Keratinocyte (primary cell): ENCODE data around the gene LRRC4C. TPM values are rescaled to one million over a fixed set of nuclear protein-coding genes. Genes with fewer than 3 reads are reported as not detected.

Experiments
- DNase-seq: peaks from one replicate; pipeline ENCODE4 v3.0.0-alpha.2; 2011; ENCODE audit warnings: low read depth, missing footprints, low spot score
- FAIRE-seq: peaks from 2 replicates; lab custom pipeline; 2011; peaks lifted over from hg19 to GRCh38; lab: Jason Lieb, UNC
- H2AFZ ChIP-seq: 2 replicates; pipeline ENCODE4 v1.6.0; 2012; ENCODE audit warnings: low read length, control low read depth, inconsistent platforms; ENCODE audit not compliant: control insufficient read depth
- H3K27ac ChIP-seq: 2 replicates; pipeline ENCODE4 v1.5.1; 2011; ENCODE audit warnings: low read length; ENCODE audit not compliant: control insufficient read depth, insufficient read depth
- H3K27me3 ChIP-seq: 3 replicates; pipeline ENCODE4 v1.6.0; 2011; ENCODE audit warnings: low read length; ENCODE audit not compliant: control insufficient read depth, insufficient read depth; ENCODE audit errors: extremely low read depth
- H3K36me3 ChIP-seq, 2 experiments: 2 replicates in 1 of 2; 3 replicates in 1 of 2; pipeline ENCODE4 v1.5.1; 2011; ENCODE audit warnings: low read length in 2 of 2, mild to moderate bottlenecking in 1 of 2; ENCODE audit not compliant: control insufficient read depth in 2 of 2, insufficient read depth in 2 of 2; ENCODE audit errors: extremely low read depth in 1 of 2
- H3K4me1 ChIP-seq: 3 replicates; pipeline ENCODE4 v1.5.1; 2011; ENCODE audit warnings: low read length; ENCODE audit not compliant: control insufficient read depth, insufficient read depth; ENCODE audit errors: extremely low read depth
- H3K4me2 ChIP-seq: 3 replicates; pipeline ENCODE4 v1.6.0; 2011; ENCODE audit warnings: low read depth, low read length; ENCODE audit not compliant: control insufficient read depth, insufficient read depth; ENCODE audit errors: extremely low read depth
- H3K4me3 ChIP-seq, 3 experiments: fragments of 200-600 bp in 1 of 3; sonication (generic) in 1 of 3; 2 replicates in 2 of 3; 3 replicates in 1 of 3; pipeline ENCODE4 v1.5.1; 2011 to 2016; ENCODE audit warnings: low read length in 3 of 3, mild to moderate bottlenecking in 3 of 3, control low read depth in 2 of 3, inconsistent platforms in 1 of 3, low read depth in 1 of 3, mixed read lengths in 1 of 3, mixed run types in 1 of 3, moderate library complexity in 1 of 3; ENCODE audit not compliant: control insufficient read depth in 2 of 3, insufficient read depth in 2 of 3; ENCODE audit errors: extremely low read depth in 1 of 3
- H3K79me2 ChIP-seq: 2 replicates; pipeline ENCODE4 v1.6.0; 2012; ENCODE audit warnings: low read length; ENCODE audit not compliant: control insufficient read depth, insufficient read depth
- H3K9ac ChIP-seq: 3 replicates; pipeline ENCODE4 v1.6.0; 2011; ENCODE audit warnings: low read length; ENCODE audit not compliant: control insufficient read depth, insufficient read depth; ENCODE audit errors: extremely low read depth
- H3K9me1 ChIP-seq: 3 replicates; pipeline ENCODE4 v1.6.0; 2011; ENCODE audit warnings: low read length; ENCODE audit not compliant: control insufficient read depth, insufficient read depth; ENCODE audit errors: extremely low read depth
- H3K9me3 ChIP-seq: 2 replicates; pipeline ENCODE4 v1.5.1; 2012; ENCODE audit warnings: low read depth, low read length; ENCODE audit not compliant: control insufficient read depth
- H4K20me1 ChIP-seq: 3 replicates; pipeline ENCODE4 v1.6.0; 2011; ENCODE audit warnings: low read length; ENCODE audit not compliant: control insufficient read depth, insufficient read depth; ENCODE audit errors: extremely low read depth
- CTCF ChIP-seq, 3 experiments: IDR thresholded peaks in 1 of 3; conservative IDR thresholded peaks in 1 of 3; optimal IDR thresholded peaks in 1 of 3; 2 replicates in 2 of 3; 3 replicates in 1 of 3; pipeline versions ENCODE3 to v1.5.1; 2011; ENCODE audit warnings: low read length in 3 of 3, mild to moderate bottlenecking in 3 of 3, moderate library complexity in 2 of 3, control low read depth in 1 of 3, inconsistent platforms in 1 of 3; ENCODE audit not compliant: insufficient read depth in 2 of 3; ENCODE audit errors: extremely low read depth in 1 of 3
- EZH2 ChIP-seq: IDR thresholded peaks from one replicate; pipeline ENCODE4 v1.6.1; 2012; ENCODE audit warnings: inconsistent platforms, mild to moderate bottlenecking, low read length, moderate library complexity
- dilution Hi-C: fragments of 300-500 bp; cut with MboI; formaldehyde crosslinking; loops from one replicate; pipeline ENCODE4 v1.7.0; 2020; ENCODE audit warnings: low sequenced_read_pairs; ENCODE audit not compliant: extremely low pct_ligation_motif_present
- polyA plus RNA-seq, 5 experiments: library from polyadenylated mRNA; depleted of rRNA in 3 of 5; stranded (reverse) in 3 of 5; stranded (forward) in 1 of 5; unstranded in 1 of 5; fragments of >200 nt; gene quantifications; 1 replicate in 1 of 5; 2 replicates in 3 of 5; 3 replicates in 1 of 5; pipeline versions ENCODE4 v1.2.1 to v1.2.3, GENCODE V29; 2011 to 2012; ENCODE audit warnings: missing spikeins in 2 of 5, low read depth in 1 of 5, low replicate concordance in 1 of 5

LRRC4C gene
- polyA plus RNA-seq, 1 donor (not counting 4 experiments of a cell fraction or from before 2014, with no cell fraction given) = not detected

GRCh38 chr11:41134971-41135370 is 324.5 kb downstream of the LRRC4C start:
- DNase-seq (no peak), FAIRE-seq (no peak)
- dilution Hi-C loops = no loop called here
- Histone ChIP-seq H3K27ac (no peak overlapping the region), H2AFZ (no peak overlapping the region), H3K27me3 (no peaks in the 10 kb centered on the region), H3K9ac (no peak overlapping the region), H4K20me1 (no peaks in the 10 kb centered on the region), H3K4me1 (no peaks in the 10 kb centered on the region), H3K36me3 (no peaks in the 10 kb centered on the region), H3K79me2 (no peaks in the 10 kb centered on the region), H3K4me2 (no peak overlapping the region), H3K4me3 (no peak overlapping the region), H3K9me3 (no peaks in the 10 kb centered on the region), H3K9me1 (no peaks in the 10 kb centered on the region)
- no peak for TF ChIP-seq CTCF (optimal IDR thresholded peaks at IDR 0.05 in 1 of 3, IDR thresholded peaks at IDR 0.05 in 1 of 3, conservative IDR thresholded peaks at IDR 0.05 in 1 of 3; ENCODE audit: extremely low read depth in 1 of 3, insufficient read depth in 2 of 3, low read length in 3 of 3)
- TF ChIP-seq EZH2 = no peak

- no peaks in the 10 kb centered on the region for H3K9me1 ChIP-seq
Measured at GRCh38 chr11:41133023-41133422, 326.4 kb downstream of the LRRC4C start.

More at GRCh38 chr11:41133023-41133422, 326.4 kb downstream of the LRRC4C start:
- no peak for FAIRE-seq
- Histone ChIP-seq H2AFZ (no peak overlapping the region), H3K27ac (no peak overlapping the region), H3K79me2 (no peaks in the 10 kb centered on the region), H3K4me2 (no peak overlapping the region), H3K9ac (no peak overlapping the region), H3K27me3 (no peaks in the 10 kb centered on the region), H4K20me1 (no peaks in the 10 kb centered on the region), H3K36me3 (no peaks in the 10 kb centered on the region), H3K4me1 (no peaks in the 10 kb centered on the region), H3K4me3 (no peak overlapping the region), H3K9me3 (no peaks in the 10 kb centered on the region)
- dilution Hi-C loops = no loop called here
- no peak for TF ChIP-seq CTCF (optimal IDR thresholded peaks at IDR 0.05 in 1 of 3, IDR thresholded peaks at IDR 0.05 in 1 of 3, conservative IDR thresholded peaks at IDR 0.05 in 1 of 3; ENCODE audit: extremely low read depth in 1 of 3, insufficient read depth in 2 of 3, low read length in 3 of 3)
- TF ChIP-seq EZH2 = no peak
- no peak for DNase-seq
